ENCODE data around the gene EGR4.
A peak's percentile ranks its signal among the peaks of the same experiment; 100 is the strongest.

Gene EGR4

DNA sequence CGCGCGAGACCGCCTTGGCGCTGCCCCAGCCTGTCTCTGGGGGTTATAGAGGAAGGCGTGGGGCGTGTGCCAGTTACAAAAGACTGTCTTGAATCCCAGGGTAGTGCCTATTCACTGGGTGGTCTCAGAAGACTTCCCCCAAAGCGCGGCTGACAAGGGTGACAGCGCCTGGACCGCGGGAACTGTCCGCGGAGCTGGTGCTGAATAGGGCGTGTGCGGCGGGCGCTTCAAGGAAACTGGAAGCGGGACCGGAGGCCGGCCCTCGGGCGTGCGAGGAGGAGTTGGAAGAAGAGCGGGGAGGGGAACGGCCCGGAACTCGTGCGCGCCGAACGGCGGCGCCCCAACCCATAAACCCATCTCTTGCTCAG is 2.3 kb downstream of the EGR4 start:
- TF ChIP-seq, protein P1, sequence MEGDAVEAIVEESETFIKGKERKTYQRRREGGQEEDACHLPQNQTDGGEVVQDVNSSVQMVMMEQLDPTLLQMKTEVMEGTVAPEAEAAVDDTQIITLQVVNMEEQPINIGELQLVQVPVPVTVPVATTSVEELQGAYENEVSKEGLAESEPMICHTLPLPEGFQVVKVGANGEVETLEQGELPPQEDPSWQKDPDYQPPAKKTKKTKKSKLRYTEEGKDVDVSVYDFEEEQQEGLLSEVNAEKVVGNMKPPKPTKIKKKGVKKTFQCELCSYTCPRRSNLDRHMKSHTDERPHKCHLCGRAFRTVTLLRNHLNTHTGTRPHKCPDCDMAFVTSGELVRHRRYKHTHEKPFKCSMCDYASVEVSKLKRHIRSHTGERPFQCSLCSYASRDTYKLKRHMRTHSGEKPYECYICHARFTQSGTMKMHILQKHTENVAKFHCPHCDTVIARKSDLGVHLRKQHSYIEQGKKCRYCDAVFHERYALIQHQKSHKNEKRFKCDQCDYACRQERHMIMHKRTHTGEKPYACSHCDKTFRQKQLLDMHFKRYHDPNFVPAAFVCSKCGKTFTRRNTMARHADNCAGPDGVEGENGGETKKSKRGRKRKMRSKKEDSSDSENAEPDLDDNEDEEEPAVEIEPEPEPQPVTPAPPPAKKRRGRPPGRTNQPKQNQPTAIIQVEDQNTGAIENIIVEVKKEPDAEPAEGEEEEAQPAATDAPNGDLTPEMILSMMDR (conservative IDR thresholded peaks at IDR 0.05; ENCODE audit: control insufficient read depth, insufficient read depth, low read depth, low read length), result no peak
- peak; percentile 48 for DNase-seq (ENCODE audit: low read depth)
- no peak overlapping the region for H3K4me3 ChIP-seq (ENCODE audit: control insufficient read depth, low read depth, low read length)

DNA sequence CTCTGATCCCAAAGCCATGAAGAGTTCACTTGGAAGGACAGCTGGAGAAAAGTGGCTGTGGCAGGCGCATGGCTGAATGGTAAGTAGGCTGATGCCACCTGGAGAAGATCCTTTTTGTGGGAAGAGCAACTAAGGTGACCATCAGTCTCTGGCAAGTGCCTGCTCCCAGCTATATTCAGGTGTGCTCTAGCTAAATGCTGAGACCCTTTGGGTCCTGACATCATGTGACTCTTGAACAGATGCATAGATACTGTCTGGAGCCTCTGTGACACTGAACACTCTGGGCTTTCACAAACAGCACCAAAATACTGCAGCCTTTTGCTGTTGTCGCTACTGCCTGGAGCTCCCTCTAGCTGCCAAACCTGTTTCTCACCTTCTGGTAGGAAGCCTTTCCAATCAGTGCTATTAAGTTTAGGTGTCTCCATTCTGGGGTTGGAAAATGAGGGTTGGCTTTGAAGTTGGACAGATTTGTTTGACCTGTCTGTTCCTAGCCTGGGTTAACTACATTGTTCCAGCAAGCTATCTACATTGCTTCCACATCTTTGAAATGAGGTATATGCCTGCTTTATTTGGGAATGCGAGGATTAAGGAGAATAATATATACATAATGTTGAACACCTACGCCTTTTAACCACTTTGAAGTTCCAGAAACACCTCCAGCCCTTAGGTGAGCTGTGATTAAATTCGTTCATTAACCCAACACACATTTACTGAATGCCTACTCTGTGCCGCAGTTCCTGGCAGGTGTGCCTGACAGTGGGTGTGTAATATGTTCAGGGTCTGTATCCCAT is 3.1 kb downstream of the EGR4 start:
- H3K4me3 ChIP-seq (ENCODE audit: control insufficient read depth, low read depth, low read length), result no peak overlapping the region
- DNase-seq (ENCODE audit: low read depth), result peak; percentile 46
- TF ChIP-seq, protein P1 (conservative IDR thresholded peaks at IDR 0.05; ENCODE audit: control insufficient read depth, insufficient read depth, low read depth, low read length), result peak; percentile 74

DNA sequence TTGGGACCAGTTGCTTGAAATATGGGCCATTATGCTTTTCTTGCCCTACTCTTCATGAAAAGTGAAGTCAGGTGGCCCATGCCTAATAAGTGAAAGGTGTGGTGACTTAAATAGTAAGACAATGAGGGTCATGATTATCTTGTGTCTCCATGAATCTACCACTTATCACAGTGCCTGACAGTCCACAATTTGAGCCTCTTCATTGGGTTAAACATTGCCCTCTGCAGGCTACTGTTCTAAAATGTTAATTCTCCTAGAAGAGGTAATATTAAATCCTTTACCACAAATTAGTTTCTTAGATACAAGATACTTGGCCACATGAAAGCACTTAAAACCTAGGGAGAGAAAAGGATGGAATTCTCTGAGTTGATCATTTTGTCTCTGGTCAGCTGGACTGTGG is 4.0 kb downstream of the EGR4 start:
- DNase-seq (ENCODE audit: low read depth), result no peak
- TF ChIP-seq, protein P1 (conservative IDR thresholded peaks at IDR 0.05; ENCODE audit: control insufficient read depth, insufficient read depth, low read depth, low read length), result no peak
- H3K4me3 ChIP-seq (ENCODE audit: control insufficient read depth, low read depth, low read length), result no peak overlapping the region

DNA sequence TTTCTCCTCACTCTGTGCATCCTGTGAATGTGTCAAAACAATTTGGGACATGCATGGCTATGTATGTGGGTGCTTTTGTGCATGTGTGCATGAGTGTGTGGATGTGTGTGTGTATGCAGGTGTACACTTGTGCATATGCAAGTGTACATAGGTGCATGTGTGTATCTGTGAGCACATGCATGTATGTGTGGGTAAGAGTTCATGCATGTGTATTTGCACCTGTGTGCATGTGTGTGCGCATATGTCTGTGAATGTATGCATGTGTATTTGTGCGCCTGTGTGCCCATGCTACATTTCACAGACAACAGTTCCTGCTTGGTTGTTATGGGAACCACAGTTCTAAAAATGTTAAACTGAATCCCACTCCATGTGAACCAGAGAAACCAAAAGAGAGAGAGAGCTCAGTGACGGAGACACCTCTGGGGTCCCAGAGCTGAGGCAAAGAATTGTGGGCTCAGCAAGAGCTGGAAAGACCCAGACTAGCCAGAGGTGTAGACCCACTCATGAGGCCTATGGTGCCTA is 7.2 kb downstream of the EGR4 start:
- DNase-seq (ENCODE audit: low read depth), result no peak
- TF ChIP-seq, protein P1 (conservative IDR thresholded peaks at IDR 0.05; ENCODE audit: control insufficient read depth, insufficient read depth, low read depth, low read length), result no peak

DNA sequence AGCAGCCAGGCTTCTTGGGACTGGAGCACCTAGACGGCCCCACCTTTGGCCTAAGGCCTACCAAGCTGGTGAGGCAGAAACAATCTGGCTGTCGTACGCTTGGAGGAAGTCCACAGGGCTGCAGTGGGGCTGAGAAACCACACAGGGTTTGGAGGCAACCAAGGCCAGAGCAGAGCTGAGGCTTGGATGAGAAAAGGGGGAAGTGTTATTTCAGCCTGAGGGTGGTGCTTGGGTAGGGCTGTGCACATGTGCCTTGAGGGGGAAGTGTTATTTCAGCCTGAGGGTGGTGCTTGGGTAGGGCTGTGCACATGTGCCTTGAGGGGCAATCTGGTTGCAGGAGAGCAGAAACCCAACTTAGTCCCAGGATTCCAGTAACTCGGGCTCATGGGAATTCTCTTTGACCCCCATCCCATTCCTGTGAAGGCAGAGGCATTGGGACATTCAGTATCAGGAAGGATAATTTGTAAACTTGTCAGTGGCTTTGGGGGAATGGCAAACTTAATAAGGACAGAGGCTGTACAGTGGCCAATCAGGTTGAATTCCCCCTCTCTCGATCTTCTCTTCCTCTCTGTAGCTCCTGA is 8.1 kb downstream of the EGR4 start:
- H3K4me3 ChIP-seq (ENCODE audit: control insufficient read depth, low read depth, low read length), result peak overlapping the region; percentile 61

More for the DNA sequence above, 7.2 kb downstream of the EGR4 start:
- no peak overlapping the region for H3K4me3 ChIP-seq (ENCODE audit: control insufficient read depth, low read depth, low read length)

DNA sequence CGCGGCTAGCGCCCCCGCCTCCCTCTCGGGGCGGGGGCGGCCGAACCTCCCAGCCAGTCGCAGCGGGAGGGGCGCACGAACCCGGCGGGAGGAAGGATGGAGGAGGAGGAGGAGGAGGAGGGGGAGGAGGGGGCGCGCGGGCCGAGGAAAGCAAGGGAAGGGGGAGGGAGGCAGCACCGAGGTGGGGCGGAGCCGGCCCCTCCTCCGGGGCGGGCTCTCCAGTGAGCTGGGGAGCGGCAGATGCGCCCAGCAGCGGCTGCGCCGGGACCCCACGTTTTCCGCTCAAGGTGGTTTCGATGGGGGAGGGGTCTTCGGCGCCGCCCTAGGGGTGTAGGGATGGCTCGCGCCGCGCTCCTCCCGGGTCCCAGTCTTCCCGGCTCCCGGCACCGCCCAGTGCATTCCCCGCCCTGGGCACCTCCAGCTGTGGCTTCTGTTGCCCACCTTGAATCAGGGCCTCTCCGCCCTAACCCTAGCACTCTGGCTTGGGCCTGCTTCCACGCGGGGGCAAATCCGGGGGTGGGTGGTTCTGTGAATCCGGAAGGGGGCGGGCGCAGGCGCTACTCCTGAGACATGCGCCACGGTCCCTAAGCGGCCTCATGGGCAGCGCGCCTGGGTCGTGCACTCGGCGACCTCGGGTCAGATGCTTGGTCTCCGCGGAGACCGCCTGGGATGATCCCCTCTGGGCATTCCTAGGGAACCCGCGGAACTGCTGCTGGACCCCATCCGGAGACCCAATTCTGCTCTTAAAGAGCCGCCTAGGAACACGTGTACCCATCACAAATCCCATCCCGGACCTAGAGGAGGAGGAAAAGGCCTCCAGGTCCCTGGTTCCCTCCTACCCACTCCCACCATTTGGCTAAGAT is 8.8 kb downstream of the EGR4 start, which contains the start of gene FBXO41:
FBXO41 (minus strand) TSS at position 183 of the 863 bp plus-strand sequence. CDS start 14,848 bp downstream, outside the sequence.
- H3K4me3 ChIP-seq (ENCODE audit: control insufficient read depth, low read depth, low read length), result peak within 1 kb of the TSS; percentile 61
- no peak for DNase-seq (ENCODE audit: low read depth)
- TF ChIP-seq, protein P1 (conservative IDR thresholded peaks at IDR 0.05; ENCODE audit: control insufficient read depth, insufficient read depth, low read depth, low read length), result no peak

More for the DNA sequence above, 8.1 kb downstream of the EGR4 start:
- no peak for DNase-seq (ENCODE audit: low read depth)
- TF ChIP-seq, protein P1 (conservative IDR thresholded peaks at IDR 0.05; ENCODE audit: control insufficient read depth, insufficient read depth, low read depth, low read length), result no peak

Data from fibroblast of mammary gland (primary cell).